Activated T-cell treated with anti-CD3 and anti-CD28 coated beads, Interleukin-2, amount 50 U/mL, for 72 hours (primary cell): ENCODE results near the gene PIP5KL1. TPM values are rescaled to one million over a fixed set of nuclear protein-coding genes. Genes with fewer than 3 reads are reported as not detected.

Source experiments
- total RNA-seq, 2 donors: library from RNA; stranded (reverse); gene quantifications; one replicate each; pipeline ENCODE4 v1.2.3, GENCODE V29; 2022

The PIP5KL1 gene
- total RNA-seq, 2 donors from 2014 or later = 4.4 to 6.4 TPM

Other genes with a start within 250 kb of the PIP5KL1 start
- gene CFAP157, start 223.8 kb downstream of the PIP5KL1 start, total RNA-seq = not detected
- 1 to 10 TPM; 8.0 to 9.2 TPM for gene PTRH1, start 215.1 kb downstream of the PIP5KL1 start, total RNA-seq
- 1 to 10 TPM in 1 of 2 donors, under 1 TPM in 1; 0.55 to 5.3 TPM for gene TTC16, start 214.7 kb downstream of the PIP5KL1 start, total RNA-seq
- gene TOR2A, start 195.5 kb downstream of the PIP5KL1 start, total RNA-seq = 10 to 100 TPM; 12.5 to 16.4 TPM
- gene SH2D3C, start 152.1 kb downstream of the PIP5KL1 start, total RNA-seq = 10 to 100 TPM; 59.5 to 65.8 TPM
- gene CDK9, start 144.7 kb downstream of the PIP5KL1 start, total RNA-seq = 100 to 1,000 TPM in 1 of 2 donors, 10 to 100 TPM in 1; 99.4 to 105 TPM
- gene FPGS, start 127.9 kb downstream of the PIP5KL1 start, total RNA-seq = 10 to 100 TPM; 53.4 to 57.6 TPM
- 10 to 100 TPM; 11.1 to 14.4 TPM for gene ENG, start 76.1 kb downstream of the PIP5KL1 start, total RNA-seq
- 10 to 100 TPM; 37.7 to 41.9 TPM for gene AK1, start 53.1 kb downstream of the PIP5KL1 start, total RNA-seq
- gene ST6GALNAC6, start 31.2 kb downstream of the PIP5KL1 start, total RNA-seq = 10 to 100 TPM; 74.4 to 75.6 TPM
- gene ST6GALNAC4, start 13.7 kb downstream of the PIP5KL1 start, total RNA-seq = 10 to 100 TPM; 28.1 to 30.5 TPM
- 10 to 100 TPM; 44.2 to 51.1 TPM for gene DPM2, start 7.1 kb upstream of the PIP5KL1 start, total RNA-seq
- gene EEIG1, start 50.2 kb upstream of the PIP5KL1 start, total RNA-seq = 10 to 100 TPM; 59.2 to 75.1 TPM
- gene NAIF1, start 136.5 kb upstream of the PIP5KL1 start, total RNA-seq = 10 to 100 TPM; 11.9 to 17.9 TPM
- gene SLC25A25, start 137.5 kb upstream of the PIP5KL1 start, total RNA-seq = 10 to 100 TPM in 1 of 2 donors, 1 to 10 TPM in 1; 9.7 to 11.2 TPM
- 10 to 100 TPM; 23.5 to 27.5 TPM for gene PTGES2, start 197.0 kb upstream of the PIP5KL1 start, total RNA-seq
- not detected for gene LCN2, start 218.7 kb upstream of the PIP5KL1 start, total RNA-seq
- 10 to 100 TPM; 72.9 to 81.4 TPM for gene BBLN, start 229.5 kb upstream of the PIP5KL1 start, total RNA-seq